Measurements from ENCODE around the gene TBCD.
"Not testable (repeated sequence)": the region's sequence is repeated elsewhere in the genome, so short reads cannot be mapped to it uniquely, and the experiment has no call there.

The TBCD gene

GRCh38 chr17:82960419-82961271 is 208.8 kb downstream of the TBCD start:
- no peak for DNase-seq

- DNase-seq: no peak
Measured at GRCh38 chr17:82961366-82962162, 209.7 kb downstream of the TBCD start.

GRCh38 chr17:82962163-82962720 is 210.4 kb downstream of the TBCD start:
- no peak for DNase-seq

- DNase-seq: no peak
Measured at GRCh38 chr17:82963104-82963950, 211.5 kb downstream of the TBCD start.

- not testable (repeated sequence) for DNase-seq
Measured at GRCh38 chr17:82964451-82964850, 212.6 kb downstream of the TBCD start.

GRCh38 chr17:82964851-82965341 is 213.0 kb downstream of the TBCD start:
- DNase-seq: no peak

- DNase-seq: no peak
Measured at GRCh38 chr17:82965371-82965770, 213.5 kb downstream of the TBCD start.

GRCh38 chr17:82966415-82966814 is 214.6 kb downstream of the TBCD start:
- DNase-seq: no peak

GRCh38 chr17:82967268-82968032 is 215.6 kb downstream of the TBCD start:
- DNase-seq: no peak

GRCh38 chr17:82968033-82968841 is 216.4 kb downstream of the TBCD start:
- not testable (repeated sequence) for DNase-seq

- DNase-seq: no peak
Measured at GRCh38 chr17:82970067-82970466, 218.2 kb downstream of the TBCD start.

- DNase-seq: no peak
Measured at GRCh38 chr17:82970818-82971590, 219.1 kb downstream of the TBCD start.

GRCh38 chr17:82972836-82973372 is 221.0 kb downstream of the TBCD start:
- DNase-seq: no peak

- DNase-seq: no peak
Measured at GRCh38 chr17:82973456-82974135, 221.7 kb downstream of the TBCD start.

- DNase-seq: no peak
Measured at GRCh38 chr17:82974136-82974952, 222.5 kb downstream of the TBCD start.

- DNase-seq: no peak
Measured at GRCh38 chr17:82976982-82977488, 225.2 kb downstream of the TBCD start.

GRCh38 chr17:82977606-82978005 is 225.7 kb downstream of the TBCD start:
- no peak for DNase-seq

GRCh38 chr17:82978765-82979349 is 227.0 kb downstream of the TBCD start:
- DNase-seq: no peak

All from COR-L47 (cell line).